ENCODE measurements around the gene AXL. TPM values are rescaled to one million over a fixed set of nuclear protein-coding genes. Genes with fewer than 3 reads are reported as not detected.

AXL gene
- total and polyA plus RNA-seq, 9 of the 15 experiments (the other 6 are each of a cell fraction or from before 2014, with no cell fraction given) = 0.80 to 6.6 (median 1.6) TPM

GRCh38 chr19:41226874-41227390, 7.9 kb downstream of the AXL start:
- in situ Hi-C loops (cut with MboI) (no loop called here), intact Hi-C loops (cut with micrococcal nuclease) (loop anchor here (5.0 kb wide), 1 partner anchor 35 kb away; the partner anchor contains the start of gene HNRNPUL1)
- Histone ChIP-seq H3K36me3 (ENCODE audit: control insufficient read depth, insufficient read depth, low read length) (no peaks in the 10 kb centered on the region), H3K9ac (ENCODE audit: insufficient read depth in 1 of 2, low read depth in 2 of 2, low read length in 2 of 2) (peak overlapping the region; percentile 71 to 89), H3K4me2 (ENCODE audit: insufficient read depth, low read length) (peak overlapping the region; percentile 92), H2AFZ (ENCODE audit: low read depth, low read length) (peak overlapping the region; percentile 92), H3K4me3 (peak overlapping the region; percentile 40; the same call in 1 of the 2 replicates), H3K9me3 (replicated peaks; ENCODE audit: control insufficient read depth, insufficient read depth, low read depth, low read length) (no peaks in the 10 kb centered on the region), H3K4me1 (replicated peaks in 1 of 2; ENCODE audit: control insufficient read depth in 2 of 2, insufficient read depth in 2 of 2, low read length in 2 of 2) (peaks cover 30 to 31% of the 10 kb centered on the region in 2 experiments), H3K27me3 (ENCODE audit: control insufficient read depth in 2 of 2, insufficient read depth in 2 of 2, low read length in 2 of 2) (no peaks in the 10 kb centered on the region; a peak in 1 of 5 replicates), H3K9me1 (ENCODE audit: control insufficient read depth, insufficient read depth, low read length) (no peaks in the 10 kb centered on the region), H3K79me2 (ENCODE audit: control insufficient read depth, insufficient read depth, low read length) (no peaks in the 10 kb centered on the region), H3K27ac (ENCODE audit: extremely low read depth, low read depth, low read length) (peak overlapping the region; percentile 88), H4K20me1 (replicated peaks; ENCODE audit: control insufficient read depth, insufficient read depth, low read length) (no peaks in the 10 kb centered on the region)
- ATAC-seq (no peak), DNase-seq (ENCODE audit: extremely low read depth in 1 of 4, low spot score in 3 of 4) (no peak), FAIRE-seq (no peak)
- ChIA-PET POLR2A (interaction anchor here (1.1 to 1.7 kb wide), 2 partner anchors 18 to 37 kb away, joined by 6 read pairs; partner anchors contain the start of gene HNRNPUL1), CTCF (ENCODE audit: low intra/inter-chr PET ratio) (no interaction called here)
- BruUV-seq (replicated peaks) = no TSS peak
- 46% methylated on average over 9 of the region's 9 CpGs for WGBS (ENCODE audit: insufficient coverage, low coverage, missing lambda C conversion rate)
- TF ChIP-seq ZFP1 (CRISPR knock-in tag; IDR thresholded peaks at IDR 0.05) (no peak), ZNF384 (IDR thresholded peaks at IDR 0.05; ENCODE audit: low read depth, low read length) (no peak), ZBED1 (IDR thresholded peaks at IDR 0.05) (no peak), ZNF324 (CRISPR knock-in tag; IDR thresholded peaks at IDR 0.05) (no peak), PTRF (tag; IDR thresholded peaks at IDR 0.05) (no peak), RCOR1 (IDR thresholded peaks at IDR 0.05; ENCODE audit: borderline replicate concordance in 1 of 2, low read depth in 2 of 2, low read length in 2 of 2) (0 out of 4 replicates have a peak, but pooled peaks of 1 of the 2 experiments have one; percentile 2), BRCA1 (IDR thresholded peaks at IDR 0.05) (no peak), BRCA1 (CRISPR knock-in tag; IDR thresholded peaks at IDR 0.05) (0 out of 2 replicates have a peak, but pooled peaks have one; percentile 6), TEAD4 (IDR thresholded peaks at IDR 0.05; ENCODE audit: low read length) (no peak), TEAD4 (CRISPR knock-in tag; IDR thresholded peaks at IDR 0.05; ENCODE audit: borderline replicate concordance) (no peak)
